NCI-H128 (cell line): Measurements from ENCODE around the gene MYH11.

Source experiments
- DNase-seq: peaks from one replicate; lab custom pipeline; 2025; ENCODE audit not compliant: unreplicated experiment; lab: John Stamatoyannopoulos, UW

MYH11 gene

DNA sequence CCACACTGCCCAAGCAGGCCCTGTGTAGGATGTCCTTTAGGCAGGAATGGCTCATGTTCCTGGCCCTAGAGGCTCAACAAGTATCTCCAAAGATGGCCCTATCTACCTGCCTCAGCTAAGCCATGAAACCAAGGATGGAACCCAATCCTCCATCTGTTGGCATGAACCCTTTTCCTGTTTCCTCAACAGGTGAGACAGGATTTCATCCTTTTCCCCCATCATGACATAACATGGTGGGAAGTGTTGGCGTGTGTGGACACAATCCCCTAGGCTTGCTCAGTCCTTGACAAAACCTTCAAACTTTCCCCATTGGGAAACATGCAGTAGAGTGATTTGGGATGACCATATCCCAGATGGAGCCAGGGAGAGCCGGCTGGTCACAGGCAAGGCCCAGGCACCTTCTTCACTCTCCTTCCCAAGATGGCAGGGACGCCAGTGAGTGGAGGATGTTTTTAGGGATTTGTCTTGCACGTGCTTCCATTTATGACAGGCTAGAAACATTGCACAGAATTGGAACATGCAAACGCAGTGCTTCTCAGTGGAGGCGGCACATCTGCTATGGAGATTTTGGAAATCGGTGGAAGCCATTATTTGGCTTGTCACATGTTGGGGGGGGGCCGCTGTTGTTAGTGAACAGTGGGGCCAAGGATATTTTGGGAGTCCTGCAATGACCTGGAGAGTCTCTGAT, 77.0 kb downstream of the MYH11 start:
- no peak for DNase-seq

DNA sequence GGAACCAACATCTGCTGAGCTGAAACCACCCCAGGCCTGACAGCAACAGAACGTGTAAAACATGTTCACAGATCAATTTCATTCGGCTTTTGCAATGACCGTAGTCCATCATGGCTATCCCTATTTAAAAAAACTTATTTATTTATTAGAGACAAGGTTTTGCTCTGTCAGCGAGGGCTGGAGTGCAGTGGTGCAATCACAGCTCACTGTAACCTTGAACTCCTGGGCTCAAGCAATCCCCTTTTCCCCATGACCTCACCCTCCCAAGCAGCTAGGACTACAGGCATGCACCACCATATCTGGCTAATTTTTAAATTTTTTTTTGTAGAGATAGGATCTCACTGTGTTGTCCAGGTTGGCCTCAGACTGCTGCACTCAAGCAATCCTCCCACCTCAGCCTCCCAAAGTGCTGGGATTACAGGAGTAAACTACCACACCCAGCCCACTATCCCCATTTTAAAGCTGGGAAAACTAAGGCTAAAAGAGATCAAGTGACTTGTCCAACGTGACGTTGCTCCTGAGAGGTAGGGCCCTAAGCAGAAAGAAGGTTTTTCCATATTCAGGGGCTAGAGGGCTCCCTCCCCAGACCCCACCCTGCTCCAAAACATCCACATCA, 77.7 kb downstream of the MYH11 start:
- no peak for DNase-seq

DNA sequence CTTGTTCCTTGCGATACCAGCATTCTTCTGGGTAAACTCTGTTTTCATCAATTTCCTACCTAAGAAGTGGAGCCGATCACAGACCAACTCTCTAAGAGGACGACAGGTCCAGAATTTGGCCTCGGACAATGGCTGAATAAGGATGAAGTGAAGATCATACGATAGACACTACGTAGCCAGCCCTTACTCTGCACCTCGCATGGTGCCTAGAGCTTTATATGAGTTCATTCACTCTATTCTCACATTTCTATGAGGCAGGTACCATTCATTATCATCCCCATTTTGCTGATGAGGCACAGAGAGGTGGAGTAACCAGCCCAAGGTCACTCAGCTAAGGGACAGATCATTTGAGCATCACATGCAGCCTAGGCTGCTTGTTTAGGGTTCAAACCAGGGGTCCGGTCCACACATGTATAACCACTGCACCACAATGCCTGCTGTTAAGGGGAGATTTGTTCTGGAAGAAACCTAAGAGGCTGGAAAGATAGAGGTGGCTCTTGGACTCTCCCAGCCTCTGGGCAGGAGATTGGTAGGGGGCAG, 78.6 kb downstream of the MYH11 start:
- DNase-seq = no peak

DNA sequence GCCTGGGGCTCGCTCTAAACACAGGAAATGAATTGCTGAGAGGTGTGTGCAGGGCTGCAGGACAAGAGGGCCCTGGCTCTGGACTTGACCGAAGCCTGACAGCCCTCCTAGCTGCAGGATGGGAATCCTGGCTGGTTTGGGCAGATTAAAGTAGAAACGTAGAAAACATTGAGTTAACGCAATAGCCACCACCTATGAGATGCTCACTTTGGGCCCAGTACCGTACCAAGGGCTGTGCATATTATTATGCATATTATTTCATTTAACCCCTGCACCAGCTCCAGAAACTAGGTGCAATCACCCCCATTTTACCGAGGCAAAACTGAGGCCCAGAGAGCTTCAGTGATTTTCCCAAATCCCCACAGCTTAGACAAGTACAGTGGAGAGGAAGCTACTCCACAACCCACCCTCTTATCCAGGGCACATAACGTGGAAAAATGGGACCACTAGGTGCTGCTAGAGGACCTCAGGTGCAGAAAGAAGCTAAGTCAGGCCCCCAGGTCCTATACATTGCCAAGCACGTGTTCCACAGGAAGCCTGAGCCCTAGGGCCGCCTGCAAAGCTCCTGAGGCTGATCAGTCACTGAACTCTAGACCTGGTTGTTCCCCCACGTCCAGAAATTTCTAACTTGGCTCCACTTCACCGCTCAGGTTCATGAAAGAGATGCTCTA, 79.2 kb downstream of the MYH11 start:
- no peak for DNase-seq

DNA sequence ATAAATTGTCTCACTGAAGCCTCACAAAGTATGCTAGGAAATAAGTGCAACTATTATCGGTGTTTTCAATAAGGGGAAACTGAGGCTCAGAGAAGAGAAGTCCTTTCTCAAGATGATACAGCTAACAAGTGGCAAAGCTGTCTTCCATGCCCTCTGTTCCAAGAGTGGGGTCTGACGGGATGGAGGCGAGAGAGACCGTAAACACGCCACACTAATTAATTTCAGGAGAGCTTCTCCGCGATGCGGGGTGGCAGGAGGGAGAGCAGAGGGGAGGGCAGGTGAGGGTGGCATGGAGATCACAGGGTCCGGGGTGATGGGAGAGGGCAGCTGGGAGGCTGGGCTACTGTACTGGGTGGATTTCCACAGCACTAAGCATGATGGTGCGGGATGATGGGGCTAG, 80.3 kb downstream of the MYH11 start:
- no peak for DNase-seq

DNA sequence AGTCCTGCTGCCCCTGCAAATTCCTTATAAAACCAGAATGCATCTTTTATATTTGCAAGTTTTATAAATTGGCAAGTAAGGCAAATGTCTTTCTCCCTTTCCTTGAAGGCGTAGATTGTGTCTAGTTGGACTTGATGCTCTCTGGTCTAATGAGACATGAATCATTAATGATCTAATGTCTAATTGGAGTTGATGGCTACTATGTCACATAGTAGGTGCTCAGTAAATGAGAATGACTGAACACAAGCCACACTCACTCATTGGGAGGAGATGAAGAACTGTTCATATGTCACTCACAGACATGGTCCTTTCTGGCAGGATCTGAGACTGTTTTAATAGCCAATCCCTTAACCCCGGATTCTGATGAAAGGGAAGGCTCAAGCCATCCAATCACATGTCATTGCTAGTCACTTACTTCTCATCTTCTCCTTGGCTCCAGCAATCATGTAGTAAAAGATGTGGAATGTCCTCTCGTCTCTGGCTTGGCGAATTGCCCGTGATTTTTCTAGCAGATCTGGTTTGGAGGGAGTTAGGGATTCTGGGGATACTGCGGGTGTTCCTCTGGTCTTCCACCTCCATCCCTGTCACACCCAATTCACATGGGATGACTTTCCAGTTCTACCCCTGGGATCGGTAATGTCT, 81.0 kb downstream of the MYH11 start:
- no peak for DNase-seq

DNA sequence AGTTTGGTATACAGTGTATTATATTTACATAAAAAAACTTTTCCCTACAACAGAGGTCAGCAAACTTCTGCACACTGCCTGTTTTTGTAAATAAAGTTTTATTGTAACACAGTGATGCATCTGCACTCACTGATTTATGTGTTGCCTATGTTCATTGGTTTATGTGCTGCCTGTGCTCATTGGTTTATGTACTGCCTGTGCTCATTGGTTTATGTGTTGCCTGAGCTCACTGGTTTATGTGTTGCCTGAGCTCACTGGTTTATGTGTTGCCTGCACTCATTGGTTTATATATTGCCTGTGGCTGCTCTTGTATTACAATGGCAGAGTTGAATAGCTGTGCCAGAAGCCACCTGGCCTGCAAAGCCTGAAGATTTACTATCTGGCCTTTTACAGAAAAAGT, 81.6 kb downstream of the MYH11 start:
- DNase-seq = no peak

DNA sequence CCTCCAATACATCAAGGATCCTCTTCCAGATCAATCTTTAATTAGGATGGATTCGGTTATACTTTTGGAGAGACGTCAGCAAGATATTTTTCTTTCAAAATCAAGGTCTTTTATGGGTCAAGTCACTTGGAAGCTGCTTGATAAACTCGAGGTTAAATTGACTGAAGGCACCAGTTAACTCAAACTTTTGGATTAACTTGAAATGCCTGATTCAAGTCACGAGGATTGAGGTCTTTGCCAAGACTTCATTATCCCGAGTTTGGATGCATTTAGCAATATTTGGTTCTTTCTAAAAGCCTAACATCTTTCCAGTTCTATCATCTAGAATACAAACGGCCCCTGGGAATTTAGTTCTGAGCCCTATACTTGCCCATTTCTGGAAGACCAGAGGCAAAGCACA, 82.9 kb downstream of the MYH11 start:
- no peak for DNase-seq

DNA sequence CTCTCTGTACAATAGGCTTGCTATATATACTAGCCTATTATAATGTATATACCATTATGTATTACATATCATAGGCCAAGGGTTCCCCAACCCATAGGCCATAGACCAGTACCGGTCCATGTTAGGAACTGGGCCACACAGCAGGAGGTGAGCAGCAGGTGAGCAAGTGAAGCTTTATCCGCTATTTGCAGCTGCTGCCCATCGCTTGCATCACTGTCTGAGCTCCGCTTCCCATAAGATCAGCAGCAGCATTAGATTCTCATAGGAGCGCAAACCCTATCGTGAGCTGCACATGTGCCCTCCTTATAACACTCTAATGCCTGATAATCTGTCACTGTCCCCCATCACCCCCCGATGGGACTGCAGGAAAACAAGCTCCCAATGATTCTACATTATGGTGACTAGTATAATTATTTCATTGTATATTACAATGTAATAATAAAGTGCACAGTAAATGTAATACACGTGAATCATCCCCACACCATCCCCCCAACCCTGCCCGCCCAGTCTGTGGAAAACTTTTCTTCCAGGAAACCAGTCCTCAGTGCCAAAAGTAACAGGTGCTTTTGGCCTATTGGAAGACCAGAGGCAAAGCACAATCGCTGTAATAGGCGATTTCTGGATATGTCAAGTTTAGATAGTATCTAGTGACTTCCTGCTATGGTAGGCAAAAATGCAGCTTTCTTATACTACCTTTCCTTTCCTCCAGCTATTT, 84.1 kb downstream of the MYH11 start:
- DNase-seq = no peak

DNA sequence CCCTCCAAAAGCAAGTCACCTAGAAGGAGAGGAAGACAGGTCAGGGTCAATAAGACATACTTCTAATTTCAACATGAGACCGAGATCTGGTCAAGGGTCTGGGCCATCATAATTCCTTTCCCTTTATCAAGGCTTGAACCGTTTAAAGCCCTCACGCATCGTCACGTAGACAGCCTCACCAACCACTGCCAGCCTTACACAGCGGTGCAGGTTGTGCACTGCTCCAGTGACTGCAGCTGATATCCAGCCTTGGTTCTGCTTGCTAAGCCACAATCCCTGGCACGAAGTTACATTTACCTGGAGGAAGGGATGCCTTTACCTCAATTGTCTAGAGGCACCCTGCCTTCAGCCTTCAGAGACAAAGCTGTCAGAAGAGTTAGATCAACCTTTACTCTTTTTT, 85.1 kb downstream of the MYH11 start:
- DNase-seq = no peak

DNA sequence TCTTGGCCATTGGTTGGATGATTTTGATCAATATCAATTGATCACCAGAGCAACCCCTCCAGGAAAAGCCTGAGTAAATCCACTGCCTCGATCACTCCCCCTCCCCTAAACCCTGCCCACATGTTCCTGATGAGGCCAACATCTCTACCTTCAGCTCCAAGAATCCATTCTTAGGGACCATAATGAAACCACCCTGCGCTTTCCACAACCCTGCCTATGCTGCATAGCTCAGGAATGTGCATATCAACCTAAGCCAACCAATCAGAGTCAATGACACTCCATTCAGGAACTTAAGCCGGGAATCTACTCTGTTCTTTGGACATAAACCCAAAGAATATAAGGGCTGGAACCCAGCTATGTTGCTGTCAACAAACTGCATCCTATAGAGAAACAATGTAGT, 86.3 kb downstream of the MYH11 start:
- no peak for DNase-seq

DNA sequence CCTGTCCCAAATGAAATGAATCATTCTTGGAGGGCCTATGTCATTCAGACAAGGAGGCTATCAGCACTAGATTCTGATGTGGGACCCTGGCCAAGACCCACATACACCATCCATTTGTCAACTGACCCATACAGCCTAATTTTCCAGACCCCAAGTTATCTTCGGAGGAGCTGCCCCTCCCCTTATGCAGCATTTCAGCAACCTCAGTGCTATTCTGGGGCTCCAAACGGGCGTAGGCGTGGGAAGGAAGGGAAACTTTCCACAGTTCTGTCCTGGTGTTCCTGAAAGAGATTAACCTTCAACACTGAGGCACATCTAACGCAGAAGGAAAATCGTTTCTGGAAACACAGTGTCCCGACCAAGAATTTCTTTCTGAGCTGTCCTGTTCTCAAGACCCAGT, 86.7 kb downstream of the MYH11 start:
- DNase-seq = no peak

DNA sequence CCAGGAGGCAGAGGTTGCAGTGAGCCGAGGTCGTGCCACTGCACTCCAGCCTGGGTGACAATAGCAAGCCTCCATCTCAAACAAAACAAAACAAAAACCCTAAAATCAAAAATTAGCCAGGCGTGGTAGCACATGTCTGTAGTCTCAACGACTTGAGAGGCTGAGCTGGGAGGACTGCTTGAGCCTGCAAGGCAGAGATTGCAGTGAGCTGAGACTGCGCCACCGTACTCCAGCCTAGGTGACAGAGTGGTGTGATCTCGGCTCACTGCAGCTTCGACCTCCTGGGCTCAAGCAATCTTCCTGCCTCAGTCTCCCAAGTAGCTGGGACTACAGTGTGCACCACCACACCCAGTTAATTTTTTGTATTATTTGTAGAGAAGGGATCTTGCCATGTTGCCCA, 87.6 kb downstream of the MYH11 start:
- DNase-seq = no peak

DNA sequence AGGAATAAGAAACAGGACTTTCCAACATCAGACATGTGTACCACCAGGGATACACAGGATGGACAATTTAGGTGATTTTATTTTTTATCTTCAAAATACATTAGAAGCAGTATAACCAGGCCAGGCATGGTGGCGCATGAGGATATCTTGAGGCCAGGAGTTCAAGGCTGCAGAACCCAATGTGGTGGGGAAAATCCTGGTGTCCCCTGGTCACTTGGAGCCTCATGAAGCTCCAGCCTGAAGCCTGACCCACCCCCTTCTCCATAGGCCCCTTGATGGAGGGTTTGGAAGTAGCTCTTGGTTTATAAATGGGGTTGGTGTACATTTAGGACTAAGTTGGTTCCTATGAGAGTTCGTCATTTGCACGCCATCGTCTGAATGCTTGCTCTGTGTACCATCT, 88.6 kb downstream of the MYH11 start:
- DNase-seq = no peak

DNA sequence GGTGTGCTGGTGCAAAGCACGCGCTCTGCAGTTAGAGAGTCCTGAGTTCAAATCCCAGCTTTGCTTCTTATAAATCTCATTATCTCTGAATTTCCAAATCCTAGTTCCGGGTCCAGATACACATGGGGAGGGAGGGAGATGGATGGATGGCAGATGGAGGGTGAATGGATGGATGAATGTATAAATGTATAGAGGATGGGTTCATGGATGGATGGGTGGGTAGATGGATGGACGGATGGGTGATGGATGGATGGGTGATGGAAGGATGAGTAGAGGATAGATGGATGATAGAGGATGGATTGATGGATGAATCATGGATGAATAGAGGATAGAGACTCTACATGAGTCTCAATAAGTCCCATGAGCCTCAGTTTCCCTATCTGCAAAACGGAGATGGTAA, 89.9 kb downstream of the MYH11 start:
- no peak for DNase-seq

DNA sequence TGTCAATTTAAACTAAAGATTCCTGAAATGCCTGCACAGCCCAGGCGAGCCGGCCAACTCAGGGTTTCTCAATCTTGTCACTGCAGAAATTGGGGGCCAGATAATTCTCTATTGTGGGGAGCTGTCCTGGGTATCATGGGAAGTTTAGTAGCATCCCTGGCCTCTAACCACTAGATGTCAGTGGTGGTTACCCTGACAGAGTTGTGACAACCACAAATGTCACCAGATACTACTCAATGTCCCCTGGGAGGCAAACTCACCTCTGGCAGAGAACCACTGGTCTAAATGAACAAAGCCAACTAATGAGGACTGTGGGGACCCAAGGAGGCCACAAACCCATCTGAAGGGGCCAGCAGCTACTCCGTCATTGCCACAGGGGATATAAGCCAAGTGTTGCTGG, 90.9 kb downstream of the MYH11 start:
- DNase-seq = no peak

DNA sequence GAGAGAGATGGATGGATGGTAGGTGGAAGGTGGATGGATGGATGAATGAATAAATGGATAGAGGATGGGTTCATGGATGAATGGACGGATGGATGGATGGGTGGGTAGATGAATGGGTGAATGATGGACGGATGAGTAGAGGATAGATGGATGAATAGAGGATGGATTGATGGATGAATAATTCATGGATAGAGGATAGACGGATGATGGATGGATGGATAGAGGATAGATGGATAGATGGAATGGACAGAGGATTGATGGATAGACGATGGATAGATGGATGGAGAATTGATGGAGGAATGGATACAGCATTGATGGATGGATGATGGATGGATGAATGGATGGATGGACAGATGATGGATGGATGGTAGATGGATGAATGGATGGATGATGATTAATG, 91.7 kb downstream of the MYH11 start:
- DNase-seq = no peak

DNA sequence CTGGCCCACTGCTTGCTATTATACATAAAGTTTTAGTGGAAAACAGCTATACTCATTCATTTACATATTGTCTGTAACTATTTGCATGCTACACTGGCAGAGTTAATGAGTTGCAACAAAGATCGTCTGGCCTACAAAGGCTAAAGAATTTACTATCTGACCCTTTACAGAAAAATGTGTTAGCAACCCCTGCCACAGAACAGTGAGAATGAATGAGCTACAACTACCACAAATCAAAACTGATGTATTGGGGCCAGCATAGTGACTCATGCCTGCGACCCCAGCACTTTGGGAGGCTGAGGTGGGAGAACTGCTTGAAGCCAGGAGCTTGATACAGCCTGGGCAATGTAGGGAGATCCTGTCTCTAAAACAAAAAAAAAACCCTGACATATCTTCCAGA, 92.7 kb downstream of the MYH11 start:
- no peak for DNase-seq

DNA sequence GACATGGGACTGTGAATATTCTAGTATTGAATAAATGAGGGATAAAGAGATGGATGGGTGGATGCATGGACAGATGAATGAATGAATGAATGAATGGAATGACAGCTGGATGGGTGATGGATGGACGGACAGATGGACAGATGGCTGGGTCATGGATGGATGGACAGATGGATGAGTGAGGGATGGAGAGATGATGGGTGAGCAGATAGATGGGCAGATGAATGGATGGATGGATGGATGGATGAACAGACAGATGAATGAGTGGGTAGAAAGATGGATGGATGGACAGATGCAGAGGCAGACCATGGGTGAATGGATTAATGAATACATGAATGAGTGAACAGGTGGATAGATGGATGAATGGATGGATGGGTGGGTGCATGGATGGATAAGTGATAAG, 96.7 kb downstream of the MYH11 start:
- no peak for DNase-seq

DNA sequence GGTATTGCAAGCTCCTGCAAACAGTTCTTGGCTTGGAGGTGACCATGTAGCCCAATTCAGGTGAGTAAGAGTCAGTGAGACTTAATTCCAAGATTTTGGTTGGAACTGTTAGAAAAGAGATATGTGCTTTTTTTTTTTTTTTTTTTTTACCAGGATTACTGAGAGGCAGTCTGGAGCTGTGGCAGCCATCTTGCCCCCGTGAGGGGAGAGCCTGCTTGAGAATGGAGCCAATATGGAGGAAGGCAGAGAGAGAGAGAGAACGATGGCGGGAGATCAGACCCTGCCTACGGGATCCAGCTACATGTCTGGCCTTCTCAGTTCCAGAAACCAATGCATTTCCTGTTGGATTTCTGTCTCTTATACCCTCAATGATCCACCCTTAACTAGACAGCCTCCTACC, 97.8 kb downstream of the MYH11 start:
- DNase-seq = no peak

DNA sequence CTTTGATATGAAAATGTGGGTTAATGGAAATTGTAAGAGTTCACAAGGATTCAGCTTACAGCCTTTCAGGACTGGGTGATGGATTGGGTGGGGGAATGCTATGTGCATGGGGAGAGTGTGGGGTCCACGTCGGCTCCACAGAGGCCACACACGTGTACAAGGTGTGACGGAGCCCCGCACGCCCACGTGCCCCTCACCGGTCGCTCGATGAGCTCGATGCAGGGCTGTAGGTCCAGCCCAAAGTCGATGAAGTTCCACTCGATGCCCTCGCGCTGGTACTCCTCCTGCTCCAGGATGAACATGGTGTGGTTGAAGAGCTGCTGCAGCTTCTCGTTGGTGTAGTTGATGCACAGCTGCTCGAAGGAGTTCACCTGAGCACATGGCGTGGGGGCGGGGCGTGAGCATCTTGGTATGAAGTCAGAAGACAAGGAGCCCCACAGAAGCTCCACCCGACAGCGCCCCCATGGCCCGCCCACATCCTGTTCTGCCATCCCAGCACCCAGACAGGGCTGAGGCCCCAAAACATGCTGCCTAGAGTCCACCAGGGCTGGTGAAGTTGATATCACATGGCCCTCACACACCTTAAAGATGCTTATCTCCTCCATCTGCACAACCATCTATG, 99.1 kb downstream of the MYH11 start:
- no peak for DNase-seq
